NCI-H1048 (cell line): ENCODE results near the gene CBX5.
A peak's percentile ranks its signal among the peaks of the same experiment; 100 is the strongest.
"Not testable (repeated sequence)": the region's sequence is repeated elsewhere in the genome, so short reads cannot be mapped to it uniquely, and the experiment has no call there.

Experiments
- DNase-seq: peaks from one replicate; lab custom pipeline; 2025; lab: John Stamatoyannopoulos, UW

Gene CBX5

DNA sequence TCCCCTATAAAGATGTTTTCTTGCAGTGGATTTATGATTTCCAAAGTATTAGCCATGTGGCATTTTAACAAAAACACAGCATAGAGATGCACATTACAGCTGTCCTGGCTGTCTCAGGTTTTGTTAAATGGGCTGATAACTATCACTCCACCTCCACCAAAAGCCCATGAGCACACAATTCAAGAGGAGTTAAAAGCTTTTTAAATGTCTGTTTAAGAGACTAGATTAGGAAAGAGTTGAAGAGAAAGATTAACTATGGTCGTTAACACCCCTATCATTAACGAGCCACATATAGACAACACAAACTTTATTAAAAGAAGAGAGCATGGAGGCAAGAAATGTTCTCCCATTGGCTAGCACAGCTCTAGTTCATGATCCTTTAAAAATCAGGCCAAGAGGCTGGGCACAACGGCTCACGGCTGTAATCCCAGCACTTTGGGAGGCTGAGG is 14.5 kb downstream of the CBX5 start:
- DNase-seq = no peak

DNA sequence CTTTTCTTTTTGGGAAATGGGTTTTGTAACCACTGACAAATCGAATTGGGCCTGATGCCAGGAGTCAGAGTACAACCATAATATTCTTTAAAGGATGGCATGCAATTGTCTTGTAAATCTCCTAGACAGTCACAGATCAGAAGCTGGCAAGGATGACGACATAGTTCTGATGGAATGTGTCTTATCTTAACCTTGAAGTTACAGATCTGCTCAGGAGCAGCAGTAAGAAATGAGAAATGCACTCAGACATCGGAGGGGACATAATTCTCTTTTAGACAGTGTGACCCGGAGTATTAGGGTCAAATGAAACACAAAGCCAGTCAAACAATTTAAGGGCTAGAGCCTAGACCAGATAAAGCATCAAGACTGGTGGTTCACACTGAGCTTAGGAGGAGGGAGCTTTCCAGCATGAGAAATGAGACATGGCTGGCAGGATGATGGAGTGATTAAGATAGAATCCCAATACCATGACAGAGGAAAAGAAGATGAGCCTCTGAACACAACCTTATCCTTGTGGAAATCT is 17.5 kb downstream of the CBX5 start:
- DNase-seq = no peak

DNA sequence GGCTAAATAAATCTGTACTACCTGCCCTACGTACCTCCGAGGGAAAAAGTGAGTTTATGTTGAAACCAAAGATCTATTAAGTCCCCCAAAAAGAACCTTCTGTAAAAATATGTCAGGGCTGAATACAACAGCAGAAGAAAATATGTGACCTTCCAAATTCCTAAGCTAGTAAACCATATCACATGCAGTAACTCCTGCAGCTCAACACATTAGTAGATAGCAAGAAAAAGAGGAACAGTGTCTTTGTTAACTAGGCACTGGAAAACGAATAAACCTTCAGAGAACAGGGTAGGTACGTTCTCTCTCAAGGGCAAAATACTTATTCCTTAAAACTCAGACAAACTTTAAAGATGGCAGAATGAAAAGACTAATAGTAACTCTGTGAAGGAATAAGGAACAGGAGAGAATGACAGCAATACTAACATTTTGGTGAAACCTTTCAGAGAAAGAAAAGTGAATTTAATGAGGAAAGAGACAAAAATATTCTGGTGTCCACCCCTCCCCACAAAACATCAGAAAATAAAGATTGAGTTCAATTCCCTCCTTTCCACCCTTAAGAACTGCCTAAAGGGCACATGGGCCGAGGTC is 18.0 kb downstream of the CBX5 start:
- DNase-seq = no peak

DNA sequence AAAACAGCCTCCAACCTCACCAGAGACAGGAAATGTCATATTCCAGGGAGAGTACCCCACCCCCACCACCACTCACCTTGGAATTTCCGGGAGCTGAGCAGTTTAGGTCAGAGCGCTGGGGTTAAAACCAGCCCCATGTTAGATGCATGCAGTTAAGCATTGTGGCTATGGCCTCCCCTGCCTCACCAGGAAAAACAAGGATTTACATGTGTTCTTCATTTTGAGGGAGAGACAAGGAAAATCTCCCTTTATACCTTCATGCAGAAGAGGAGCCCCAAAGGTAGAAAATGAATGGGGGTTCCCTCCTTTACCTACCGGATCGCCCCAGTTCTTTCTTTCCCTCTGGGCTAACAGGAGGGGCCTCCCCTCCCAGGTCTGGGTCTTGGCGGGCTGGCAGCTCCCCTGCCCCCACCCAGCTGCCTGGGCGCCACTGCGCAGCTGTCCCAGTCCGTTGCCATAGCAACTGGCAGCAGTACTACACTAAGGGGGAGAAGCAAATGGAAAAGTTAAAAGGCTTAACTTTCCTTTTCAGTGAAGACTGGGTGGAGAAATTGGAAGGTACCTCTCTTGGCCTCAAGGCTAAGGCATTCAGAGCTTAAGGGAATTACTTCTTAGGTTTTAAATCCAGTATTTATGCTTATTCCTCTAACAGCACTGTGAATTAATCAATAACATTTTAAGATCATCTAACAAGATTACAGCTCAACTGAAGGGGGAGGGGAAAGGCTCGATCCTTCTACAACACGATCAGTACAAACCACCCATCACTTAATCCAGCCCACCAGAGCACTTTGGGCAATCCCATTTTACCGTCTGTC is 20.5 kb downstream of the CBX5 start:
- no peak for DNase-seq

DNA sequence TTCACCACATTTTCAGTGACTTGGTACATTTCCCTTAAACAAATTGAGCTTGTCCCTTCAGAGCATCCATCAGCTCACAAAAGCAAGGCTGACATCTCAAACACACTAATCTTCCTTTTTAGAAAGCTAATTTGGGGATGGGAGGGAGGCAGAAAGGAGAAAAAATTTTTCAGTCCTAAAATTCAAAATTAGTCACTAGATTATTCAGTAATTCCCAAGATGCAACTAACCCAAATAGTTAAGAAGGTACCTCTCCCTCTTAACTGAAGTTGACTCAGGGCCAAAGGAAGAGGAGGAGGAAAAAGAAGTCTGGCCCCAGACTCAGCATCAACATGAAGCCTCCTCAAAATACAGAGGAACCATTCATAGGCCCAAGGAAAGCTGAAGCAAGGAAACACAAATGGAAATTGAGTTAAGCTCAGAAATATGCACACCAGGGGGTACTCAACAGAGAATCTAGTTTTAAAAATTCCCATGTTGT is 21.7 kb downstream of the CBX5 start:
- DNase-seq = no peak

DNA sequence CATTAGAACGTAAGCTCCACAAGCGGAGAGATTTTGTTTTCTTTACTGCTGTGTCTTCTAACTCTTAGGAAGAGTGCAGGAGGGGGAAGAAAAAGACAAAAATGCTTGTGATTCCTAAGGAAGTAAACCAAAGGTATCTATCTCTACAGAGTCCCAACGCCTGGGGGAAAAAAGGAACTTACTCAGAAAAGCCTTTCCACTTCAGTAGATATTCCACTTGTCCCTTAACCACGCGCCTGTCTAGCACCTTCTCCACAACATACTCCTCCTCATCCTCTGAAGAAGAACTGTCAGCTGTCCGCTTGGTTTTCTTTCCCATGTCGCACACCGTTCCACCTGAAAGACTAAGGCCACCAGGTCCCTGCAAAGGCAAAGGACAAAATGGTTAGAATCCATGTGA is 22.6 kb downstream of the CBX5 start:
- DNase-seq = no peak

DNA sequence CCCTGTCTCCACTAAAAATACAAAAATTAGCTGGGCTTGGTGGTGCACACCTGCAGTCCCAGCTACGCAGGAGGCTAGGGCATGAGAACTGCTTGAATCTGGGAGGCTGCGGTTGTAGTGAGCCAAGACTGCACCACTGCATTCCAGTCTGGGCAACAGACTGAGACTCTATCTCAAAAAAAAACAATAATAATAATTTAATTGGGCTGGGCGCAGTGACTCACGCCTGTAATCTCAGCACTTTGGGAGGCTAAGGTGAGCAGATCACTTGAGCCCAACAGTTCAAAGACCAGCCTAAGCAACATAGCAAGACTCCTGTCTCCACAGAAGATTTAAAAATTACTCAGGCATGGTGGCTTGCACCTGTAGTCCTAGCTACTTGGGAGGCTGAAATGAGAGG is 26.7 kb downstream of the CBX5 start:
- DNase-seq = no peak

DNA sequence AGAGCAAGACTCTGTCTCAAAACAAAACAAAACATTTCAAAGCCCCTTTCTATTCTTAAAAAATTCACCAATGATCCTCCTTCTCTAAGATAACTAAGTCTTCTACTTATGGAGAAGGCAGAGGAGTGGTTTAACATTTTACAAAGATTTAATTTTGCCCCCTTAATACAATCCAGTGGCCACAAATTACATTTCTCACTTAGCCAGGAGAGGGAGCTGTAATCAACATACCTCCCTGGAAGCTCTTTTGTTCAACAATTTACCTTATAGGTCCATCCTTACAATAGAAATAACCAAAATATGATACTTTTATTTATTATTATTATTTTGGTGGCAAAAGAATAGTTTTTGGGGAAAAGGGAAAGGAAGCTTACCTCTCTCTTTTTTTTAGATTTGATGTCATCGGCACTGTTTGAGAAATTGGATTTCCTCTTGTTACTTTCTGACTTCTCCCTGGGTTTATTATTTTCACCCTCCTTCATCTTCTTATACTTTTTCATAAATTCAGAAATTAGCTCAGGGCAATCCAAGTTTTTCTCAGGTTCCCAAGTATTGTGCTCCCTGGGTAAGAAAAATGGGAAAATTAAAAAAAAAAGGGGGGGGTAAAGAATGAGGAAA is 28.1 kb downstream of the CBX5 start:
- no peak for DNase-seq

DNA sequence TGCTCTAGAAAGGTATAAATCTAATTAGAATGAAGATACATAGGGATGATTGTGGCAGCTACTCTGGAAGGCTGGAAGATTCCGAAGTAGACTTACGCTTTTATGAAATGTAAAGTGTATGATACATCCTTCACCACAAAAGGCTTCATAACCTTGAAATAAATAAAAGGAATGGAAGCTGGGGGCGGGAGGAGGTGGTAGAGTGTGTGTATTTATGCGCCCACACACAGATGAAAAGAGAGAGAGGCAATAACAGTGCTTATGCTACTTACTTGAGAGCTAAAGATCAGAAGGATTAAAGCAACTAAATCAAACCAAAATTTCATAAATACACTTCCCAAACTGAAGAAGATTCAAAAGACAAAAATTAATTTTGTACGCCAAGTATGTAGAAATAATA is 30.4 kb downstream of the CBX5 start:
- no peak for DNase-seq

DNA sequence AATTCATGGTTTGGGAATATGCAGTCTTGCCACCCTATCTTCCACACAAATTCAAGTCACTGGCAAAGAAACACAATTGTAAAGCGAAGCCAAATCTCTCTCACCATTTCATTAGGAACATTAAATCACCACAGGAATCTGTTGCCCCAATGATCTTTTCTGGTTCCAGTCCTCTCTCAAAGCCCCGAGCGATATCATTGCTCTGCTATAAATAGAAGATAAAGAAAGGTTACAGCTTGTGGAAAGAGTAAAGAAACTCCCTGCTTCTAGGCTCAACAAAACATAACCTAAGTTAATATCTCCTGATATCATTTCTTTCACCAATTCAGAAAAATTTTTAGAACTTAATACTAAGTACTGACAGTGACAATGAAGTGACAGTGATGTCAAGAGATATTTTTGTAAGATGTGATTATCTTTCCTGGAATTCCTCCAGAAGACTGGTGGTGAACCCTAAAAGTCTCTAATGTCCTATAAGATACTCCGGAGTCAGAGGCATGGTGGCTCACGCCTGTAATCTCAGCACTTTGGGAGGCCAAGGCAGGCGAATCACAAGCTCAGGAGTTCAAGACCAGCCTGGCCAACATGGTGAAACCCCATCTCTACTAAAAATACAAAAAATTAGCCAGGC is 33.8 kb downstream of the CBX5 start:
- DNase-seq = no peak

DNA sequence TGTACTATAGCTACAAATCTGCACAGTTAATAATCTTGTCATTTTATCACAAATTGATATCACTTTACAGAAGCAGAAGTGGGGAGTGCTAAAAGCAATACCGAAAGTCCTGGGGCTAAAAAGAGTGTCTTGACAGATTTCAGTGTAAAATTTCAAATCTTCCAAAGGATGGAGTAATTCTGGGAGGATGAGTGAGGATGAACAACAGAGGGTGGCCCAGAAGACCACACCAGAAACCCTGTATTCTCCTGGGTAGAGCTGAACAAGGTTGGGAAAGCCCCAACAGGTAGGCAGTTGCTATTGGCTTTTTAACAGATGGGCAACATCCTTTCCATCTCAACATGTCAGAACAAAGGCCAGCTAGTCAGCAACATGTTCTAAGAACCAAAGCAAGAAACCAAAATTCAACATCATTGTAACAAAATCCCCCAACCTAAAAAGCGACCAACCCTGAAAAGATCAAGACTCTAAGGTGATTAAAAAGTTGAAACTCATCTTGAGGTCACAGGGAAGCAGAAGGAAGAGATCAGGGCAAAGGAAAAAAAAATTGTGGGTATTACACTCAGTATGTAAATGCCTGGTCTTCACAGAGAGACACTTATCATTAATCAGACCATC is 38.8 kb downstream of the CBX5 start:
- no peak for DNase-seq

DNA sequence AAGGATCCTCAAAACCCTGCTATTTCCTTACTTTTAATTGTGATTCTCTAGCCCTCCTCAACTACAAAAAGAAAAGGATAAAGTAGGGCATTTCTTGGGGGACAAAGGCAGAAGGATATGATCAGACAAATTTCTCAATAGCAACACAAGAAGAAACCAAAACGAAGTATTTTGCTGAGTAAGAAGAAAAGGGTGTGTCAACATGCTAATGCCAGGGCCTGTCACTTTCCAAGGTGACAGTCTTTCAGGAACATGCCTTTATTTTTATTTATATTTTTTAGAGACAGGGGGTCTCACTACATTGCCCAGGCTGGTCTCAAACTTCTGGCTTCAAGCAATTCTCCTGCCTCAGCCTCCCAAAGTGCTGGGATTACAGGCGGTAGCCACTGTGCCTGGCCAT is 39.8 kb downstream of the CBX5 start:
- DNase-seq = no peak

DNA sequence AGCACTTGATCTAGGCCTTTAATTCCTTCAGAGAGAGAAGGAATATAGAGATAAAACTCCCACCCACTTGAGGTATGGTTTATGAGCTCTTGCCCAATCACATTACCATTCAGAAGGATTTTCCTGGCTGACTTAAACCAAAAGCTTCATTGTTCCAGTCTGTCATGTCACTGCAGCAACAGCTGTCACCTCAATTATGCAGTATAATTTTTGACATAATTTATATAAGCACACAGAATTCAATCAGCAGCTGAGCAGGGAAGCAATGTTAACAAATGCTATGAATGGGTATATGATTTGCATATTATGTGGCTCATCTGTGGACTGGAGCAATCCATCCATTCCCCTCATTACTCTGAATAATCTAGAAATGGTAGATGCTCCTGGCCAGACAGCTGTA is 40.3 kb downstream of the CBX5 start:
- peak; percentile 75 for DNase-seq

DNA sequence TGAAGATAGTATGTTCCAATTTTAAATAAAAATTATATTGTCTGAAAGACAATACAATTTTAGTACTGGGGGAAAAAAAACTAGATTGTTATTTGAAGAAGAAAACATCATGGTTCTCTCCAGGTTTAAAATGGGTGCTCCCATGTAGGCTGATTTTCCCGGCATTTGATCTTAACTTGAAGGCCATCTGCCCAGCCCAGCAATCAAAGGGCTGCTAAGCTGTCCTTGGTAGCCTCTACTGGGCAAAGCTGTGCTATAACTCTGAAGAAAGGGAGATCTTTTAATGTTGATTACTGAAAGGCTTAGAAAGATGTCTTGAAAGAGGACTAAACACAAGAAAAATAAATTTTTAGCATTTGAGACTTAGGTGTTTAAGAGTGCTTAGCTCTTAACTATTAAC is 41.4 kb downstream of the CBX5 start:
- no peak for DNase-seq

DNA sequence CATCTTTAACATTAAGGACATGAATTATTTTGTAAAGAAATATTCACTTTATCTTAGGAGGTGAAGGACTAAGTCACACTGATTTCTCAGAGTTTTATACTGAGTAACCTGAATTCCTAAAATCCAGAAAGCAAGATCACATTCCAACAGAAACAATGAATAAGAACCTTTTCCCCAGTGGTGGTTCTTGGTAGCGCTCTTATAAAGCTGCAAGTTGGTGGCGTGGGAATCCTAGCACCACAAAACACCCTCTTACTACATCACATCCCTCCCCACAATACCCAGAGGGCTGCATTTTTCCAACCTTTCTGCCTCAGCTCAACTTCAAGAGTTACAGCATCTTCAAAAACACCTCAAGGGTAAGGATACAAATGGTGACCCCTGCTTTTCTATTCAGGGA is 47.1 kb downstream of the CBX5 start:
- DNase-seq = no peak

DNA sequence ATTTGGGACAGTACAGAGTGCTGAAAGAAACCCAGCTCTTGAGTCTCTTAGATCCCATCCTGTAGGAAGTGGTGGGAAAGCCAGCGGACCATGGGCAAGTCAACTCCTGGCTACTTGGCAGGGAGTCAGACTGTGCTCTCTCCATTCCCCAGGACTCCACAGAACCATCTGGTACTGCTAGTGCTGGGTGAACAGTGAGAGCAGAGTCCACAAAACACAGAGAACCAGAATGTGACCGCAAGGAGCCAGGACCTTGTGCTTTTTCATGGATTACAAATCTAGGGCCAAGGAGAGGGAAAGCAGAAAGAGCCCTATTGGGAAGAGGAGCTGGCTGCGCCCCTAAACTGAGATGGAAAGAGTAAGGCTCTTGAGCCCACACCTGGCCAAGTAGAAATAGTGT is 48.7 kb downstream of the CBX5 start:
- DNase-seq = not testable (repeated sequence)

DNA sequence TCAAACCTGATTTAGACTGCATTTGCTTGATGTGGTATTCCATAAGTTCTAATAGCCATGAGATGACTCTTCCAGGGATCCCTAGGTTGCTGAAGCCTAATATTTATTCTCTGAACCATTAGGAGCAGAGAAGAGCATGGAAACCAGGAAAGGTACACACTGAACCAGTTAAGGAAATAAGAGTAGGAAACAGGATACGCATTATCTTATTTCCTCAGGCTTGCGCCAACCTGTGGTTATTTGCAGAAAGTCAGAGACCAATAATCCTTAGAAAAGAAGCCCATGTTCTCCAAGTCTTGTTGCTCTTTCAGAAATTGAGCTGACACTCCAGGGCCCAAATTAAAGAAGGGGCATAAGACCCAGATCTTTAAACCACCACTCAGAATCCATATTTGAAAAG is 49.4 kb downstream of the CBX5 start:
- no peak for DNase-seq

DNA sequence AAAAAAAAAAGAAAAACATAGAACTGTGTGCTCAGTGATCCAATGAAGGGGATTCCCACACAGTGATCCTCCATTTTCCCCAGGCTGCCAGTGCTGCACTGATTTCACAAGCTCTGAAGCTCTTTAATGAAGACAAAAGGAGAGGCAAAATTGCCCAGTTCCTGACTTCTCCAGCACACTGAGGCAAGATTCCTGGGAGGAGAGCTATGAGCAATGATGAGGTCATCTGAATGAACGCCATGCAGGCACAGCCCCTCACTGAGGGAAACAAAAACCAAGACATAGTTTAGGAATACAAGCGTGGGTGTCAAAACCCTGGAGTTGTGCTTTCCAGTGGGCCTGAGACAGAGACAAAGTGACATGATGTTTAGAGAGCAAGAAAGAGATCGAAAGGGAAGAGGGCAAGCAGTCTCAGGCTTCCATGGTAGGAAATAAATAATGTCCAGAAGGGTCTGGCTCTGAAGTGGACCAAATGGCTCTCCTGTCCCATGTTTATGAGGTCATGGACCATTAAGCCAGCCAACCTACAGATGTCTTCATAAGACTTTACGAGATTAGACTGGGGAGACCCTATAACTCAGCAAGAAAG is 50.2 kb downstream of the CBX5 start:
- no peak for DNase-seq

DNA sequence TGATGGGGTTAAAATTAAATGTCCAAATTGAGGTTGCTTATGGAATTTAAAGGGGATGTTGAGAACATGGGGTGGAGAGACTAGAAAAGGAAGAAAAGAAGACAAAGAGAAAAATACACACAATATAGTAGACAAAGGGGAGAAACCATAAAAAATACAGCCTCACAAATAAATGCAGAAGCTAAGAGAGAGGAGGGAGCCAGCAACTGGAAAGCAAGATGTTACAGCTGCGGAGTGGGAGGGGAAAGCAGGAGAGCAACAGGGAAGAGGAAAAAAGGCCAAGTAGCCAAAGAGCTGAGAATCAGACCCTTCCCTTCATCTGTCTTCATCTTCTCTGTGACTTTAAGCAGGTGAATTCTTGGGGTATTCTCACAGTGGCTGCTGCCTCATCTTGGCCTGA is 51.5 kb downstream of the CBX5 start:
- no peak for DNase-seq

DNA sequence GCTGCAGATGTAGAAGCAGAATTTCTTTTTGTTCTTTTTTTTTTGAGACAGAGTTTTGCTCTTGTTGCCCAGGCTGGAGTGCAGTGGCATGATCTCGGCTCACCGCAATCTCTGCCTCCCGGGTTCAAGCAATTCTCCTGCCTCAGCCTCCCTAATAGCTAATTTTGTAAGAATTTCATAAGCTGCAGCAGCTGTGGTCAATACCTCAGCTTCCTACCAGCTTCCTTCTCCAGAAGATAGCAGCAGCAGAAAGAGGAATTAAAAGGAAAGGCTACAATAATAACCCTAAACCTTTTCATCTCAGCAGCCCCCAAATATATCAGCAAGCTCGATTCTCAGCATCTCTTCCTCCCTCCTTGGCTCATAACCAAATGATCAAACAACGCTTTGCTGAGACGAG is 52.0 kb downstream of the CBX5 start:
- DNase-seq = not testable (repeated sequence)

DNA sequence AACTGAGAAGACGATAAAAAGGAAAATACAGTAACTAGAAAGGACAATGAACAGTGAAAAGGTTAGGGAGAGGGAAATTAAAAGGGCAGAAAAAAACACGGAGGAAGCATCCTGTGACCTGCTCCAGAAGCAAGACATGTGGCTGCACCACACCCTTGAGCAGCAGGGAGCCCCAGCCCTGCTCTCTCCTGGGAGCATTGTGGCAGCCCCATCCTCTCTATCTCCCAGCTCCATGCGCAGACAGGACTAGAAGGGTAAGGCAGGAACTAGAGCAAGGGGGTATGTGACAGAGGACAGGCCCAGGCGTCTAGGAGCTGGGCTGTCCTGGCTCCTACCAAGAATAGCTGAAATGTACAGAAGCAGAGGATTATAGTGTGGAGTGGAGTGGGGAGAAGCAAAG is 52.5 kb downstream of the CBX5 start:
- DNase-seq = no peak

DNA sequence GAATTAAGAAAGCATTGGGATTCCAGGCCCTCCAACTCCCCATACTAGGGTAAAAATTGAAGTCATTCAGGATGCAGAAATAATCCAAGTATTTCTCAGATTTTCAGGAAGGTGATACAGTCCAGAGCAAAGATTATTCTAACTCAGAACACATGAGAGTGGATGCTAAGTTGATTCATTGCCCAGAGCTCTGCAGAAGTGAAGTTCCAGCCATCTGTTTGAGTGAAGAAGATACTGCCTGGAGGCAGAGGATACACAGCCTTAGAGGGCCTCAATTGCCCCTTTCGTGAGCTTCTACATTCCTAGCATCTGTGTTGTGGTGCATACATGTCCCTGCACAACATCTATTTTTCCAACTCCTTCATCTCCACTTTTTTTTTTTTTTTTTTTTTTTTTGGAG is 54.3 kb downstream of the CBX5 start:
- no peak for DNase-seq
